Measurements from ENCODE around the gene SH3GL3. TPM values are rescaled to one million over a fixed set of nuclear protein-coding genes. Genes with fewer than 3 reads are reported as not detected.

SH3GL3 gene
- total and polyA plus RNA-seq, 2 of the 4 experiments (the other 2 are of a cell fraction): not detected

- Histone ChIP-seq H4K8ac (ENCODE audit: low read depth in 2 of 2, low read length in 2 of 2) (no peak overlapping the region), H3K9ac (ENCODE audit: low read depth, low read length) (no peak overlapping the region), H3K14ac (replicated peaks; ENCODE audit: low read depth, low read length) (no peak overlapping the region), H2BK20ac (ENCODE audit: low read depth, low read length) (no peak overlapping the region), H3K27me3 (ENCODE audit: control insufficient read depth, insufficient read depth, low read length) (no peaks in the 10 kb centered on the region), H3K4me2 (ENCODE audit: low read depth, low read length) (no peak overlapping the region), H3K4me1 (ENCODE audit: control insufficient read depth, insufficient read depth, low read length) (no peaks in the 10 kb centered on the region), H2AFZ (replicated peaks; ENCODE audit: low read length, poor library complexity) (no peak overlapping the region), H3K79me1 (ENCODE audit: low read depth in 1 of 2, low read length in 2 of 2) (no peaks in the 10 kb centered on the region), H4K5ac (ENCODE audit: low read depth, low read length) (no peak overlapping the region), H3K36me3 (ENCODE audit: control insufficient read depth, insufficient read depth, low read length) (no peaks in the 10 kb centered on the region), H3K9me1 (ENCODE audit: insufficient read depth, low read length) (no peaks in the 10 kb centered on the region), H4K20me1 (ENCODE audit: insufficient read depth, low read length) (no peaks in the 10 kb centered on the region), H3K18ac (ENCODE audit: low read depth, low read length) (no peak overlapping the region), H3K27ac (ENCODE audit: insufficient read depth, low read length) (no peak overlapping the region), H3K56ac (ENCODE audit: extremely low read depth, insufficient read depth, low read length) (no peak overlapping the region), H3K4ac (ENCODE audit: low read depth, low read length) (no peak overlapping the region), H2AK5ac (ENCODE audit: low read depth, low read length) (no peak overlapping the region), H2BK15ac (ENCODE audit: low read depth, low read length) (no peak overlapping the region), H2BK120ac (ENCODE audit: low read depth, low read length) (no peak overlapping the region), H4K91ac (ENCODE audit: insufficient read depth, low read depth, low read length) (no peak overlapping the region), H3K4me3 (ENCODE audit: insufficient read depth, low read depth, low read length) (no peak overlapping the region), H3K9me3 (ENCODE audit: control insufficient read depth, insufficient read depth, low read length) (no peaks in the 10 kb centered on the region), H3K23ac (ENCODE audit: low read depth, low read length) (no peak overlapping the region), H2AK9ac (replicated peaks; ENCODE audit: low read depth, low read length, poor library complexity) (no peak overlapping the region), H2BK5ac (ENCODE audit: low read depth, low read length, poor library complexity, severe bottlenecking) (no peak overlapping the region)
- ATAC-seq (ENCODE audit: low read depth): no peak
- TF ChIP-seq MAZ (IDR thresholded peaks at IDR 0.05; ENCODE audit: borderline replicate concordance, low read depth, low read length) (no peak), SMC3 (IDR thresholded peaks at IDR 0.05; ENCODE audit: low read depth, low read length) (no peak), RAD21 (IDR thresholded peaks at IDR 0.05; ENCODE audit: low read length) (no peak), BHLHE40 (IDR thresholded peaks at IDR 0.05; ENCODE audit: low read depth, low read length) (no peak), FOS (IDR thresholded peaks at IDR 0.05; ENCODE audit: low read depth, low read length) (no peak), ELK1 (IDR thresholded peaks at IDR 0.05; ENCODE audit: borderline replicate concordance, low read depth, low read length) (no peak), CTCF (conservative IDR thresholded peaks at IDR 0.05; ENCODE audit: low read depth, low read length) (no peak)
- ChIA-PET CTCF (no interaction called here), POLR2A (ENCODE audit: unreplicated experiment) (no interaction called here)
- peak; percentile 12 for DNase-seq
- in situ Hi-C loops (cut with MboI; ENCODE audit: low sequenced_read_pairs): no loop called here
- no TSS peak for BruUV-seq (replicated peaks)
- WGBS, 2 experiments (ENCODE audit: extremely low coverage in 2 of 2, insufficient read length in 1 of 2): no CpG with 5 or more reads among the region's 2 CpGs
- dilution Hi-C loops (cut with HindIII; ENCODE audit: low sequenced_read_pairs, unreplicated experiment): no loop called here
- intact Hi-C loops (cut with micrococcal nuclease): no loop called here
These were observed 28.4 kb downstream of the SH3GL3 start for GRCh38 chr15:83475551-83475950.
